ENCODE measurements around the gene ARHGAP6.

ARHGAP6 gene

DNA sequence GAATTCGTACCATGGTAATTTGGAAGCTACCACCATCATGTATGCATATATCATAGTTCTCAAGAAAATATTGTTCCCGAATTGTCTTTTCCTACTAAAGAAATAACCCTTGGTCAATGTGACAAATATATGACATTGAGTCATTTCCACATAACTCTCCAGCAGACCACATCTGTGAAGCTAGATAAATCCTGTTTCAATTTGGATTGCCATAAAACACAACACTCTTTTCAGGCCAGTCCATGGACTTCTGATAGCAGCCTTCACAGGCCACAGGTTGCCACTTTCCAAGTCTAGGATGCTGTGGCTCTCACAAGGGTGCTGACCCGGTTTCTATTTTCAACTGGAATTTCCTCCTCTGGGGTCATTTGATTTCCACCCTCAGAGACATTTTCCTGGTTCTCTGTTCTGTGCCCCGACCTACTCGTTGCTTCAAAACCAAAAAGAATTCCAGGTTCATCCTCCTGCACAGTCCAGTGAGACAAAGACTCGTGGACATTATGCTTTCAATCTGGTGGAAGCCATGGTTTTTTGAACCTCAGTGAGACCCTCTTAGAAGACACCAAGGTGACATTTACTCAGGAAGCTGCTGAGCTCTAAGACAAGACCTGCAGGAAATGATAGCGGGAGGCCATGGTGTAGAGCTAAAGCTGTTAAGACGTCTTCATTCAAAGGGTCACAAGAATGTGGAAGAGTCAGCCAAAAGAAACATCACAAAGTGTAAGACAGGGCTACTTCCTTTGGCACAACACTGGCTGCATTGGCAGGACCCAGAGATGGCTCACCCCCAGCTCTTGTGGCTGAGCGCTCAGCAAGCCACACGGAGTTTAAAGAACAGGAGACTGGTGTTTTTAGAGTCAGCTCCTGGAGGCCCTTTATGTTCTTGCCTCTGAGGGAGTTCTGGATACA is 252.8 kb downstream of the ARHGAP6 start:
- TF ChIP-seq, protein P1, sequence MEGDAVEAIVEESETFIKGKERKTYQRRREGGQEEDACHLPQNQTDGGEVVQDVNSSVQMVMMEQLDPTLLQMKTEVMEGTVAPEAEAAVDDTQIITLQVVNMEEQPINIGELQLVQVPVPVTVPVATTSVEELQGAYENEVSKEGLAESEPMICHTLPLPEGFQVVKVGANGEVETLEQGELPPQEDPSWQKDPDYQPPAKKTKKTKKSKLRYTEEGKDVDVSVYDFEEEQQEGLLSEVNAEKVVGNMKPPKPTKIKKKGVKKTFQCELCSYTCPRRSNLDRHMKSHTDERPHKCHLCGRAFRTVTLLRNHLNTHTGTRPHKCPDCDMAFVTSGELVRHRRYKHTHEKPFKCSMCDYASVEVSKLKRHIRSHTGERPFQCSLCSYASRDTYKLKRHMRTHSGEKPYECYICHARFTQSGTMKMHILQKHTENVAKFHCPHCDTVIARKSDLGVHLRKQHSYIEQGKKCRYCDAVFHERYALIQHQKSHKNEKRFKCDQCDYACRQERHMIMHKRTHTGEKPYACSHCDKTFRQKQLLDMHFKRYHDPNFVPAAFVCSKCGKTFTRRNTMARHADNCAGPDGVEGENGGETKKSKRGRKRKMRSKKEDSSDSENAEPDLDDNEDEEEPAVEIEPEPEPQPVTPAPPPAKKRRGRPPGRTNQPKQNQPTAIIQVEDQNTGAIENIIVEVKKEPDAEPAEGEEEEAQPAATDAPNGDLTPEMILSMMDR (IDR thresholded peaks at IDR 0.05; ENCODE audit: insufficient read depth, low read depth, low read length, missing control alignments): no peak
- DNase-seq (ENCODE audit: low read depth): no peak
- H3K4me3 ChIP-seq (ENCODE audit: low read length): no peak overlapping the region

DNA sequence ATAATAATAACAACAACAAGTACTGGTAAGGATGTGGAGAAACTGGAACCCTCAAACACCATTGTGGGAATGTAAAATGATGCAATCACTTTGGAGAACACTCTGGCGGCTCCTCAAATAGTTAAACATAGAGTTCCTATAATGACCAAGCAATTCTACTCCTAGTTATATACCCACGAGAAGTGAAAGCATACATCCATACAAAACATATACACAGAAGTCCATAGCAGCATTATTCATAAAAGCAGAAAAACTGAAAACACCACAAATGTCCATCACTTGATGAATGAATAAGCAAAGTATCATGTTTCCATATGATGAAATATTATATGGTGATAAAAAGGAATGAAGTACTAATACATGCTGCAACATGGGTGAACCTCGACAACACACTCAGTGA is 255.8 kb downstream of the ARHGAP6 start:
- no peak for DNase-seq (ENCODE audit: low read depth)
- no peak overlapping the region for H3K4me3 ChIP-seq (ENCODE audit: low read length)
- TF ChIP-seq, protein P1 (IDR thresholded peaks at IDR 0.05; ENCODE audit: insufficient read depth, low read depth, low read length, missing control alignments): no peak

DNA sequence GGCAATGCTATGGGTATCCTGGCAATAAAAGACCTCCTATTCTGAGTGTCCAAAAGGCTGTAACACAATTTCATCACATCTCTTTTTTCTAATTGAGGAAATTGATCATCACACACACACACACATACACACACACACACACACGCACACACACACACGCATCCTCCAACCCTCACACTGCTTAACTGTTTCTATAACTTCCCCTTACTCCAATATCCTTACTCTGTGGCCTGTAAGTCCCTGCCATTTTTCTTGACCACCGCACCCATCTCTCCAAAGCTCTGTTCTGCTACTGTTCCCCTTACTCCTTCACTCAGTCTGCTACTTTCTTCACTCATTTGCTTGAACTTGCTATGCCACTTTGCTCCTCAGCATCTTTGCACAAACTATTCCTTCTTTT is 256.9 kb downstream of the ARHGAP6 start:
- no peak overlapping the region for H3K4me3 ChIP-seq (ENCODE audit: low read length)
- TF ChIP-seq, protein P1 (IDR thresholded peaks at IDR 0.05; ENCODE audit: insufficient read depth, low read depth, low read length, missing control alignments): no peak
- DNase-seq (ENCODE audit: low read depth): no peak

DNA sequence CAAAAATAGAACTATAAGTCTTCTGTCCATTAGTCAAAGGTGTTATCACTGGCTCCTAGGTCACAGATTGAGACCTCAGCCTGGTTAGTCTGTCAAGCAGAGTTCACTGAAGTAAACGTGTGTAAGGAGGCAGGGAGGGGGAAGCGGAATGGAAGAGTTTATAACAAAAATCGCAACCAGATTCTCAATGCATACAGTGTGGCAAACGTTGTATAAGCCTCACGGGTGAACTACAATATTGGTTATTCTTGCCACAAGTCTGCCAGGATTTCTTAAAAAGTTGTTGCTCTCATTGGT is 257.7 kb downstream of the ARHGAP6 start:
- H3K4me3 ChIP-seq (ENCODE audit: low read length): no peak overlapping the region
- TF ChIP-seq, protein P1 (IDR thresholded peaks at IDR 0.05; ENCODE audit: insufficient read depth, low read depth, low read length, missing control alignments): no peak
- no peak for DNase-seq (ENCODE audit: low read depth)

DNA sequence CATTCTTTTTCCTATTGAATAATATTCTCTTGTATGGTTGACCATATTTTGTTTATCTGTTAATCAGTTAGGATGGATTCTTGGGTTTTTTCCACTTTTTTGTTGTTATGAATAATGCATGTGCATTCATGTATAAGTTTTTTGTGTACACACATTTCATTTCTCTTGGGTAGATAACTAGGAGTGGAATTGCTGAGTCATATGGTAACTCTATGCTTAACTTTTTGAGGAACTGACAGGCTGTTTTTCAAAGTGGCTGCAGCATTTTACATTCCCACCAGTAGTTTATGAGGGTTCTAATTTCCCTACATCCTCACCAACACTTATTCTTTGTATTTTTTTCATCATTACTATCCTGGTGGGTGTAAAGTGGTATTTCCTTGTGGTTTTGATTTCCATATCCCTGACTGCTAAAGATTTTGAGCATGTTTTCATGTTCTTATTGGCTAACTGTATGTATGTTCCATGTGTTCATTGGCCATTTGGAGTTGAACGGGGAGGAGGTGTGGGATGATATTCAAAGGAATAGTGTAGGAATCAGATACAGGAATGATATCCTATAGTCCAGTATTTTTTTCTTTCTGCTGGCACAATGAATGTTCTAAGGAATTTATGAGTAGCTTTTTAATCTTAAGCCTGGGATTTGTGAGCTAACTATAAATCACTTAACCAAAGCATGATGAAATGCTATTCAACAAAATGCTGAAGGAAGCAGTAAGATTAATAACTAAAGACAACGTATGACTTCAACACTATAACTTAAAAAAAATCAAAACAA is 258.2 kb downstream of the ARHGAP6 start:
- DNase-seq (ENCODE audit: low read depth): no peak
- no peak overlapping the region for H3K4me3 ChIP-seq (ENCODE audit: low read length)
- TF ChIP-seq, protein P1 (IDR thresholded peaks at IDR 0.05; ENCODE audit: insufficient read depth, low read depth, low read length, missing control alignments): no peak

DNA sequence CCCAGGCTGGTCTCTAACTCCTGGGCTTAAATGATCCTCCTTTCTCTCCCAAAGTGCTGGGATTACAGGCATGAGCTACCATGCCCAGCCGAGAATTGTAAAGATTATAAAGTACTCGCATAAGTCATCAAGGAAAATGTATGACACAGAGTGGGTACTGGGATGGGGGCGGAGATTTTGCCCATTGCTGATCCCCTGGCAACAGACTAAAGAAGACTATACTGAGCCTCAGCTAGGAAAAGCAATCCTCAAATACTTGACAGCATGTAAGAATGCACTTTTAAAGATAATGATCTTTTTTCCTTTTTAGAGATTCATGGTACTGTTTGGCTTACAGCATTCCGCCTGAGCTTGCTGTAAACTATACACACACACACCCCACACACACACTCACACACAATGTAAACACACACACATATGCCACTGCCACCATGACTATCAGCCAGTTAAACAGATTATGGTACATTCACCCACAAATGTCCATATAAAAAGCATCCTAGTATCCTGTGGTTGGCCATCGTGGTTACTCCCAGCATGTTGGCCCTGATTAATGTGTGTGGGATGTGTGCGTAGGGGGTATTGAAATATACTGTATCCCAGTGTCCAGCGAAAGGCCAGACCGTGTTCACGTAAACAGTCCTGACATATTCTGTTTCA is 259.5 kb downstream of the ARHGAP6 start:
- TF ChIP-seq, protein P1 (IDR thresholded peaks at IDR 0.05; ENCODE audit: insufficient read depth, low read depth, low read length, missing control alignments): no peak
- no peak for DNase-seq (ENCODE audit: low read depth)
- H3K4me3 ChIP-seq (ENCODE audit: low read length): no peak overlapping the region

All from epithelial cell of esophagus (primary cell).